GM12865 (cell line): ENCODE results near the gene E2F8.

Experiments used
- DNase-seq: peaks from one replicate; pipeline ENCODE4 v3.0.0; 2010; ENCODE audit warnings: low read depth
- H3K4me3 ChIP-seq: 2 replicates; pipeline ENCODE4 v1.5.1; 2011; ENCODE audit warnings: mild to moderate bottlenecking, low read depth, low read length, control low read depth
- TF ChIP-seq, protein P1 (sequence below): IDR thresholded peaks from 2 replicates; pipeline ENCODE4 v1.5.1; 2011; ENCODE audit warnings: low read length, control low read depth, low read depth, inconsistent platforms; ENCODE audit not compliant: insufficient read depth; ENCODE audit errors: missing control alignments

E2F8 gene, protein sequence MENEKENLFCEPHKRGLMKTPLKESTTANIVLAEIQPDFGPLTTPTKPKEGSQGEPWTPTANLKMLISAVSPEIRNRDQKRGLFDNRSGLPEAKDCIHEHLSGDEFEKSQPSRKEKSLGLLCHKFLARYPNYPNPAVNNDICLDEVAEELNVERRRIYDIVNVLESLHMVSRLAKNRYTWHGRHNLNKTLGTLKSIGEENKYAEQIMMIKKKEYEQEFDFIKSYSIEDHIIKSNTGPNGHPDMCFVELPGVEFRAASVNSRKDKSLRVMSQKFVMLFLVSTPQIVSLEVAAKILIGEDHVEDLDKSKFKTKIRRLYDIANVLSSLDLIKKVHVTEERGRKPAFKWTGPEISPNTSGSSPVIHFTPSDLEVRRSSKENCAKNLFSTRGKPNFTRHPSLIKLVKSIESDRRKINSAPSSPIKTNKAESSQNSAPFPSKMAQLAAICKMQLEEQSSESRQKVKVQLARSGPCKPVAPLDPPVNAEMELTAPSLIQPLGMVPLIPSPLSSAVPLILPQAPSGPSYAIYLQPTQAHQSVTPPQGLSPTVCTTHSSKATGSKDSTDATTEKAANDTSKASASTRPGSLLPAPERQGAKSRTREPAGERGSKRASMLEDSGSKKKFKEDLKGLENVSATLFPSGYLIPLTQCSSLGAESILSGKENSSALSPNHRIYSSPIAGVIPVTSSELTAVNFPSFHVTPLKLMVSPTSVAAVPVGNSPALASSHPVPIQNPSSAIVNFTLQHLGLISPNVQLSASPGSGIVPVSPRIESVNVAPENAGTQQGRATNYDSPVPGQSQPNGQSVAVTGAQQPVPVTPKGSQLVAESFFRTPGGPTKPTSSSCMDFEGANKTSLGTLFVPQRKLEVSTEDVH

DNA sequence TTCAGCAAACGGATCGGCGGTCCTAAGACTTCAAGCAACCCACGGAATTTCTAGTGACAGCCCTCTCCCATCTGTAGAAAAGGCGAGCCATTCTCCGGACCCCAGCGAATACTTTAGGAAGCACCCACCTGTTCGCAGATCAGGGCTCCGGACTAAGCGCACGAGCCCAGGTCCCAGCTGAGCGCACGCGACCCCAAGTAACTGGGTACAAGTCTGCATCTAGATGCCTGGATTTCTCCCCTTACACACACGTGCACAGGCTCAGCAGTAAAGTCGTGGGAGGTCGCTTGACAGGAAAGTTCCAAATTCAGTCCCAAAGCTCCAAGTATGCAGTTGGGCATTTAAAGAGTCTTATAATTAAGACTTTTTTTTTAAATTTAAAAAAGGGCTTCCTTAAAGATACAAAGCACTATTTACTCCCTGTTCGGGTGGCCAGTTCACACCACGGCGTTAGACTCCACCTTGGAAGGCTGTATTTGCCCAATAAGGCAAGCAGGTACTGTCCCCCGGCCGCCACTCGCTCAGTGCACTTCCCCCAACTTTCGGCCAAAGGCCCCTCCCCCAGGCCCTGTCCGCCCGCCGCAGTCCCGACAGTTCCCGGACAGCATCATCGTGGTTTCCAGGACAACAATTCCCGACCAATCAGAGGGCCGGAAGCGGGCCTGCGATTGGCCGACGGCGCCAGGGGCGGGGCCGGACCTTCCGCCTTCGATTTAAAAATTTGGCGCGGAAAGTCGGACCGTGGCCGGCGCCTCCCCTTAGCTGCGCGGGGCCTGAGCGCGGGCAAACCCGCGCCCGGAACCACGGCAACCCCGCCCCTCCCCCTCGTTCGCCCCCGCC, at the start of gene E2F8:
Gene E2F8 (minus strand): TSS at position 526 of the 840 bp plus-strand sequence. CDS start 824 bp downstream, outside the sequence.
- H3K4me3 ChIP-seq: peak within 1 kb of the TSS; percentile 89
- TF ChIP-seq, protein P1, sequence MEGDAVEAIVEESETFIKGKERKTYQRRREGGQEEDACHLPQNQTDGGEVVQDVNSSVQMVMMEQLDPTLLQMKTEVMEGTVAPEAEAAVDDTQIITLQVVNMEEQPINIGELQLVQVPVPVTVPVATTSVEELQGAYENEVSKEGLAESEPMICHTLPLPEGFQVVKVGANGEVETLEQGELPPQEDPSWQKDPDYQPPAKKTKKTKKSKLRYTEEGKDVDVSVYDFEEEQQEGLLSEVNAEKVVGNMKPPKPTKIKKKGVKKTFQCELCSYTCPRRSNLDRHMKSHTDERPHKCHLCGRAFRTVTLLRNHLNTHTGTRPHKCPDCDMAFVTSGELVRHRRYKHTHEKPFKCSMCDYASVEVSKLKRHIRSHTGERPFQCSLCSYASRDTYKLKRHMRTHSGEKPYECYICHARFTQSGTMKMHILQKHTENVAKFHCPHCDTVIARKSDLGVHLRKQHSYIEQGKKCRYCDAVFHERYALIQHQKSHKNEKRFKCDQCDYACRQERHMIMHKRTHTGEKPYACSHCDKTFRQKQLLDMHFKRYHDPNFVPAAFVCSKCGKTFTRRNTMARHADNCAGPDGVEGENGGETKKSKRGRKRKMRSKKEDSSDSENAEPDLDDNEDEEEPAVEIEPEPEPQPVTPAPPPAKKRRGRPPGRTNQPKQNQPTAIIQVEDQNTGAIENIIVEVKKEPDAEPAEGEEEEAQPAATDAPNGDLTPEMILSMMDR: no peak
- DNase-seq: peak; percentile 98

DNA sequence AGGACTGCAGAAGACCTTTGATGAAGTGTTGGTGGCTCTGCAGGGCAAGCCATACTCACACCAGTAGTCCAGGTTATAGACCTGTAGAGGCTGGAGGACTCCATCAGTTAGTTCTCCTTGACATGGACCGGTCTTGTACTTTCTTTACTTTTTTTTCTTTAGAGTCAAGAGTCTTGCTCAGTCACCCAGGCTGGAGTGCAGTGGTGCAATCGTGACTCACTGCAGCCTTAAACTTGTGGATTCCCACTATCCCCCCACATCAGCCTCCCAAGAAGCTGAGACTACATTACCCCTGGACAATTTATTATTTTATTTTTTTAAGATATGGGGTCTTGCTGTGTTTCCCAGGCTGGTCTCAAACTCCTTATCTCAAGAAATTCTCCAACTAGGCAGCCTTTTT, 49.6 kb upstream of the E2F8 start:
- TF ChIP-seq, protein P1: no peak

DNA sequence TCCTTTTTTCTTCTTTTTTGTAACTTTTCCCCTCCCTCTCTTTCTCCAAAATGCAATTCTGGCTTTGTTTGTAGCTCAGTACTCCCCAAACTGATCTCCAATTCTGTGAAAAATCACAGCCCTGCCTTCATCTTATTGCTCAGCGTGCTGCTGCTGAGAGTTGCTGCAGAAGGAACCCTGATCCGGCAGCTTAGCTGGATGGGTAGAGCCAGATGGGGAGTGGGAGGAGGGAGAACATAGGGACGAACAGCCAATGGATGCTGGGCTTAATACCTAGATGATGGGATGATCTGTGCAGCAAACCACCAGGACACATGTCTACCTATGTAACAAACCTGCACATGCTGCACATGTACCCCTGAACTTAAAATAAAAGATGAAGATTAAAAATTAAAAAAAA, 47.5 kb upstream of the E2F8 start:
- DNase-seq: no peak
- TF ChIP-seq, protein P1: no peak
- H3K4me3 ChIP-seq: no peak overlapping the region

More for the DNA sequence above, 49.6 kb upstream of the E2F8 start:
- no peak overlapping the region for H3K4me3 ChIP-seq
- DNase-seq: no peak

DNA sequence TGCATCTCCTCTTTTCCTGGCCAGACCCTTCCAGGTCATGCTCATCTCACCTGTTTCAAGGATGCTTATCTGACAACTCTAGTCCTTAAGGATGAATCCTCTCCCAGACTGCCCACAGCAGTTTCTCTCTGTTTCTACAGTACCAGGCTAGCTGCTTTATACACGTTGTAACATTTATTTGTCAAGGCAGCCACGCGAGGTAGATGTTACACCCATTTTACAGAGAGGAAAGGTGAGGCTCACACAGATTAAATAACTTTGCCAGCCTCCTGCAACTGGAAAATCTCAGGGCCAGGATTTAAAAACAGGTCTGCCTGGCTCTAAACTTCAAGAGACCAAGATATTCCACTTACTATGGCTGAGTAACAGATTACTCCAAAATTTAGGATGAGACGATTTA, 45.7 kb upstream of the E2F8 start:
- no peak for DNase-seq
- no peak overlapping the region for H3K4me3 ChIP-seq
- TF ChIP-seq, protein P1: no peak

DNA sequence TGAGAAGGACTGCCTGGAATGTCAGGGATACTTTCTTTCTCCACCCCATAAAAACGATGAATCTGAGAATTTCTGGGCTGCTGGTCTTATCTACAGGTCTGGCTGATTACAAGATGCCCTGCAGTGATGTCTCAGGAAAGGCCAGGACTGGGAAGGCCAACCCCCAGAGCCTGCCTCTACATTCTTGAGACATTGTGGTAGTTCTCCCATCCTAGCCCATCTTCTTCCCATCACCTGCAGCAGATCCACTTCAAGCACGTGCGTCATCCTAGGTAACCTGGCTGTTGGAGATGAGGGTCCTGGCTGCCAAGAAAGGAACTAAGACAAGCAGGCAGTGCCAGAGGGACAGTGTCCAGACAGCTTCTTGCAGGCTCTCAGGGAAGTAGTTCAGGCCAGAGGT, 44.1 kb upstream of the E2F8 start:
- no peak for DNase-seq
- H3K4me3 ChIP-seq: no peak overlapping the region
- TF ChIP-seq, protein P1: no peak

DNA sequence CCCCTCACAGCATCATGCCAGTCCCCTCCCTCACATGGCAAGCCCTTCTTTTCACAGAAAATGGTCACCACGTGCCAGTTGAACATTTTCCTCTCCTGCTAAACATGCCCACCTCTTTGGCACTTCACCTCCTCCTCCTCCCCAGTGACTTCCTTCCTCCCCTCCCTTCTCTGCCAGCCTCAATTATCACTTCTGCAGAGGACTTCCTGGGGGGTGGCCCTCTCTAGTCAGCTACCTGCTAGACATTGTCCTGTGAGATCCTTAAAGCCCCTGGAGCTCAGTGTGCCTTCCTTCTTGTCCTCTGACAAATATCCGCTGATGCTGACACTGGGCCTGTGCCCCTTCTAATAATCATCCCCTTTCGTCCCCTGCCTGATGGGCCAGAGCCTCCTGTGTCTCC, 43.2 kb upstream of the E2F8 start:
- TF ChIP-seq, protein P1: no peak
- H3K4me3 ChIP-seq: no peak overlapping the region
- no peak for DNase-seq
